Measurements from ENCODE around the gene PHPT1.

Gene PHPT1

GRCh38 chr9:136849960-136850865, 1.0 kb downstream of the PHPT1 start:
- no peak for DNase-seq

DNA sequence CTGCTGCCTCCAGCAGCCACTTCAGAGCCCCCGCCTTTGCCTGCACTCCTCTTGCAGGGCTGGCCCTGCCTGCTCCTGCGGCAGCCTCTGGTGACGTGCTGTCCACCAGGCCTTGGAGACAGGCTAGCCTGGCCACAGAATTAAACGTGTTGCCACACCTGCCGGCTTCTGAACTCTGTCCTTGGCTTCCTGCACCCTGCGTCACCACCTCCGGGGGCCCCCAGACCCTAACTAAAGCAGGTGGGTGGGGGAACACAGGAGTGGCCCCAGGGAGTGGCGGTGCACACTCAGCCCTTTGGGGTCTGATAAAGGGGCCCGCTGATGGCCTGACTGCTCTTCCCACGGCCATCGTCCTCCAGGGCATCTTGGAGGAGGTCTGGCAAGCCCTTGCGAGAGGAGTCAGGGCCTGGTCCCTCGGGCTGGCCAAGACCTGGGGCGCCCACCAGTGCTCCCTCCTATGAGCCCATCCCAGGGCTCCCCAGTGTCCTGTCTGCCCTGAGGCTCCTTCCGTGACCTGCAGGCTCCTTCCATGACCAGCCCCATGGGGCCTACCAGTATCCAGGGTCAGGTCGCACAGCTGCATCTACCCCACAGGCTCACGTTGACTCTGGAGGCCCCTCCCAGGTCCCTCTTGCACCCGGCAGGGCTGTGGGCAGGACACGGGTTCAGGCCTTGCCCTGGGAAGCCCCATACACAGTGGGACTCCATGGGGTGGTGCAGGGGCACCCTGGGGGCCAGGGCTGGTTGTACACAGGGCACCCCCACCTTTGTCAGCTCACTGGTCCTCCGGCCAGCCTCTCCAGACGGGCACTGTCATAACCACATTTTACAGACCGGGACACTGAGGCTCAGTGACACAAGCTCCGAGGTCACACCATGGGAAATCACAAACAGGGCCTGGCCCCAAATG, 1.9 kb downstream of the PHPT1 start:
- no peak for DNase-seq

GRCh38 chr9:136851941-136852663, 2.9 kb downstream of the PHPT1 start, which contains the start of gene MAMDC4:
Gene MAMDC4 (plus strand): TSS chr9:136852346. CDS start chr9:136852417, 71 bp downstream.
- no peak for DNase-seq

GRCh38 chr9:136852664-136853595, 3.7 kb downstream of the PHPT1 start:
- no peak for DNase-seq

GRCh38 chr9:136853596-136854112, 4.4 kb downstream of the PHPT1 start:
- DNase-seq = peak; percentile 11

DNA sequence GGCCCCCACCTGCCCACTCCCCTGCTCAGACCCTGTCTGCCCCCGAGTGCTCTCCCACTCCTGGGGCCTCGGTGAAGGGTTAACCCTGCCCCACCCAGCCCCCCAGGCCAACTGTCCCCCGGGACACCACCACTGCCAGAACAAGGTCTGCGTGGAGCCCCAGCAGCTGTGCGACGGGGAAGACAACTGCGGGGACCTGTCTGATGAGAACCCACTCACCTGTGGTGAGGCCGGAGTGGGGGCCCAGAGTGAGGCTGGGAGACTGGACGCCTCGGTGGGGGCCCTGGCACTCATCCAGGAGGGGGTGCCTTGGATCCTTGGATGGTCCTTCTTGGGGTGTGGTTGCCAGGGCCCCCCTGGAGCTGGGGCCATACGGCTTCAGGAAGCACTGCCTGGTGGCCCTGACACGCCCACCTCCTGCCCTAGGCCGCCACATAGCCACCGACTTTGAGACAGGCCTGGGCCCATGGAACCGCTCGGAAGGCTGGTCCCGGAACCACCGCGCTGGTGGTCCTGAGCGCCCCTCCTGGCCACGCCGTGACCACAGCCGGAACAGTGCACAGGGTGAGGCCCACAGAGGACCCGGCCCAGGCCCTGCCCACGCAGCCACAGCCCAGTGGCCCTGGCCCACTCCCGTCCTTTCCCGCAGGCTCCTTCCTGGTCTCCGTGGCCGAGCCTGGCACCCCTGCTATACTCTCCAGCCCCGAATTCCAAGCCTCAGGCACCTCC, 5.1 kb downstream of the PHPT1 start:
- peak; percentile 11 for DNase-seq

- no peak for DNase-seq
Observed at GRCh38 chr9:136854842-136855460, 5.7 kb downstream of the PHPT1 start.

- peak; percentile 10 for DNase-seq
Observed at GRCh38 chr9:136855461-136856078, 6.4 kb downstream of the PHPT1 start.

- DNase-seq = no peak
Observed at GRCh38 chr9:136856079-136856476, 6.9 kb downstream of the PHPT1 start.

DNA sequence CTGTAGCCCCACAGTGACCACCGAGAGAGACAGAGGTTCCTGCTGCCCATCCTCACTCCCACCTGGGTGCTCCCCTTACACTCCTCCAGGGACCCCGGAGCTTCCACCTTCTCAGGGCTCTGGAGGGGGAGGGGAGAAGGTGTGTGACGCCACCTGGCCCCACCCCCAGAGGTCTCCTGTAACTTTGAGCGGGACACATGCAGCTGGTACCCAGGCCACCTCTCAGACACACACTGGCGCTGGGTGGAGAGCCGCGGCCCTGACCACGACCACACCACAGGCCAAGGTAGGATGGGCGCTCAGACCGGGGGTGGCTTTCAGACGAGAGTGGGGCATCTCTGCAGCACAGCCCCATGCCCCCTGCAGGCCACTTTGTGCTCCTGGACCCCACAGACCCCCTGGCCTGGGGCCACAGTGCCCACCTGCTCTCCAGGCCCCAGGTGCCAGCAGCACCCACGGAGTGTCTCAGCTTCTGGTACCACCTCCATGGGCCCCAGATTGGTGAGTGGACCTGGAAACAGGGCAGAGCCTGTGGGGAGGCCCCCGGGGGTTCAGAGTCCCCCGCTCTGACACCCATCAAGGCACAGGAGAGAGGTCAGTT, 7.4 kb downstream of the PHPT1 start:
- DNase-seq = peak; percentile 9

- DNase-seq = peak; percentile 10
Observed at GRCh38 chr9:136857166-136857565, 8.0 kb downstream of the PHPT1 start.

DNA sequence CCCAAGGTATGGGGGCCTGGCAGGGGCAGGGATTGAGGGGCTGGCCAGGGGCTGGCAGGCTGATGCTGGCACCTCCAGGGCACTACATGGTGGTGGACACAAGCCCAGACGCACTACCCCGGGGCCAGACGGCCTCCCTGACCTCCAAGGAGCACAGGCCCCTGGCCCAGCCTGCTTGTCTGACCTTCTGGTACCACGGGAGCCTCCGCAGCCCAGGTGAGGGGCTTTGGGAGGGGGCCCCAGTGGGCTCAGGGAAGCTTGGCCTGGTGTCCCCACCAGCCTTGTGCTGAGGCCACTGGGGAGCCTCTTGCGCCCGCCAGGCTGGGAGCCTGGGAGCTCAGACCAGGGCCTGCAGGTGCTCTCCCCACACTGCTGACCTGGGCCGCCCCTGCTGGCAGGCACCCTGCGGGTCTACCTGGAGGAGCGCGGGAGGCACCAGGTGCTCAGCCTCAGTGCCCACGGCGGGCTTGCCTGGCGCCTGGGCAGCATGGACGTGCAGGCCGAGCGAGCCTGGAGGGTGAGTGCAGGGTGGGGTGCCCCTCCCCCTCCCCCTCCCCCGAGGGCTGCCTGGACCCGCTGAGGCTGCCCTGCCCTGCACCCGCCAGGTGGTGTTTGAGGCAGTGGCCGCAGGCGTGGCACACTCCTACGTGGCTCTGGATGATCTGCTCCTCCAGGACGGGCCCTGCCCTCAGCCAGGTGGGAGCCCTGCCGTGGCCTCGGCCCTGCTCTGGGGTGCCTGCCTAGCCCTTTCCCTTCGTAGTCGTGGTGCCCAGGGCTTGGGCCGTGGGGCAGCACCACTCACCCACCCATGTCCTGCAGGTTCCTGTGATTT, 8.6 kb downstream of the PHPT1 start:
- DNase-seq = peak; percentile 9

DNA sequence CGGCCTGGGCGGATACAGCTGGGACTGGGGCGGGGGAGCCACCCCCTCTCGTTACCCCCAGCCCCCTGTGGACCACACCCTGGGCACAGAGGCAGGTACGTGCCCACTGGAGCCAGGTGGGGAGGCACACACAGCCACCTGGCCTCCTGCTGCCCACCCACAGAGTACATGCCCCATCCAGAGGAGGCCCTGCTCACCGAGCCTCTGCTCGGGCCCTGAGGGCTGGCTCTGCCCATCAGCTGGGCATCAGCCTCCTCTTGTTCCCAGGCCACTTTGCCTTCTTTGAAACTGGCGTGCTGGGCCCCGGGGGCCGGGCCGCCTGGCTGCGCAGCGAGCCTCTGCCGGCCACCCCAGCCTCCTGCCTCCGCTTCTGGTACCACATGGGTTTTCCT, 9.2 kb downstream of the PHPT1 start:
- DNase-seq = peak; percentile 10

GRCh38 chr9:136858844-136859757, 9.9 kb downstream of the PHPT1 start:
- DNase-seq = no peak

DNA sequence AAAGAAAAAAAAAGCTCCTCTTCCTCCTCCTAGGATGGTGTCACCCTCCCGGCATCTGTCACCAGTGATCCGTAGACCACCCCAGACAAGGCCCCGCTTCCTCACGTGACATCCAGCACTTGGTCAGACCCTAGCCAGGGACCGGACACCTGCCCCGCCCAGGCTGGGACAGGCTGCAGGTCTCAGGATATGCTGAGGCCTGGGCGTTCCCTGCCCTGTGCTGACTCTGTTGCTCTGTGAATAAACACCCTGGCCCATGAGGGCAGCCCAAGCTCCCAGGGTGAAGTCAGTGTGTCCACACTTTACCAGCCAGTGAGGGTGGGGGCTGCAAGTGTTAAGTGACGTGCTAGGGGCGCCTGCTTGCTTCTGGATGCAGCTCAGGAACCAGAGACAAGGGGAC, 11.3 kb downstream of the PHPT1 start:
- DNase-seq = no peak

GRCh38 chr9:136860933-136861873, 12.0 kb downstream of the PHPT1 start:
- no peak for DNase-seq
